SK-N-SH (cell line): ENCODE measurements around the gene PRDX5. TPM values are rescaled to one million over a fixed set of nuclear protein-coding genes. Genes with fewer than 3 reads are reported as not detected.

Source experiments
- CTCF ChIA-PET: fragments of 300-600, 350-600 bp; formaldehyde crosslinking; extraction: SDS; loops from one replicate; lab custom pipeline; 2021; lab: Yijun Ruan, JAX
- POLR2A ChIA-PET: fragments of 350-600 bp; sonication (Branson Sonifier 250); formaldehyde crosslinking; extraction: SDS; loops from one replicate; lab custom pipeline; 2020; ENCODE audit warnings: antibody characterized with exemption, inconsistent platforms; lab: Yijun Ruan, JAX
- DNase-seq: peaks from one replicate; pipeline ENCODE4 v3.0.0; 2012
- H2AFZ ChIP-seq: fragments of 200-600 bp; sonication (generic); 2 replicates; pipeline ENCODE4 v1.8.1; 2016; ENCODE audit warnings: antibody characterized with exemption, mild to moderate bottlenecking, low read depth
- H3F3A ChIP-seq: fragments of 200-600 bp; sonication (generic); replicated peaks from 2 replicates; pipeline ENCODE3; 2016; ENCODE audit warnings: antibody characterized with exemption, mild to moderate bottlenecking; ENCODE audit not compliant: insufficient read depth
- H3K27ac ChIP-seq, 2 experiments: fragments of 200-500 bp in 1 of 2; fragments of 200-600 bp in 1 of 2; sonication (Bioruptor generic) in 1 of 2; sonication (generic), shearing (Covaris generic) in 1 of 2; 2 replicates each; pipeline versions ENCODE4 v1.5.1 to v1.6.1; 2014 to 2016; ENCODE audit warnings: low read depth in 2 of 2, inconsistent platforms in 1 of 2, low read length in 1 of 2, mild to moderate bottlenecking in 1 of 2, mixed read lengths in 1 of 2
- H3K27me3 ChIP-seq: fragments of 200-600 bp; sonication (generic), shearing (Covaris generic); 2 replicates; pipeline ENCODE4 v1.6.1; 2016; ENCODE audit warnings: mixed run types; ENCODE audit not compliant: insufficient read depth
- H3K36me3 ChIP-seq, 2 experiments: fragments of 200-500 bp in 1 of 2; fragments of 200-600 bp in 1 of 2; sonication (Bioruptor generic) in 1 of 2; sonication (generic) in 1 of 2; replicated peaks in 1 of 2; 2 replicates each; pipeline versions ENCODE3 to v1.5.1; 2014 to 2016; ENCODE audit warnings: low read length in 1 of 2, mild to moderate bottlenecking in 1 of 2; ENCODE audit not compliant: insufficient read depth in 2 of 2, control insufficient read depth in 1 of 2
- H3K4me1 ChIP-seq, 2 experiments: fragments of 200-500 bp in 1 of 2; fragments of 200-600 bp in 1 of 2; sonication (Bioruptor generic) in 1 of 2; sonication (generic), shearing (Covaris generic) in 1 of 2; 2 replicates each; pipeline versions ENCODE4 v1.5.1 to v1.6.1; 2014 to 2016; ENCODE audit warnings: low read depth in 1 of 2, low read length in 1 of 2, mixed run types in 1 of 2; ENCODE audit not compliant: insufficient read depth in 2 of 2, control insufficient read depth in 1 of 2
- H3K4me2 ChIP-seq: fragments of 200-600 bp; sonication (generic), shearing (Covaris generic); 2 replicates; pipeline ENCODE4 v1.6.1; 2017; ENCODE audit warnings: mixed run types
- H3K4me3 ChIP-seq, 2 experiments: fragments of 200-500 bp in 1 of 2; fragments of 200-600 bp in 1 of 2; sonication (Bioruptor generic) in 1 of 2; sonication (generic), shearing (Covaris generic) in 1 of 2; 2 replicates each; pipeline versions ENCODE4 v1.5.1 to v1.8.1; 2014 to 2016; ENCODE audit warnings: low read depth in 2 of 2, inconsistent platforms in 1 of 2, low read length in 1 of 2, mild to moderate bottlenecking in 1 of 2, mixed read lengths in 1 of 2, moderate library complexity in 1 of 2
- H3K79me2 ChIP-seq: fragments of 200-600 bp; sonication (generic); 2 replicates; pipeline ENCODE4 v1.8.1; 2017; ENCODE audit warnings: mild to moderate bottlenecking; ENCODE audit not compliant: insufficient read depth
- H3K9ac ChIP-seq: fragments of 200-600 bp; sonication (generic); 2 replicates; pipeline ENCODE4 v1.6.1; 2017; ENCODE audit warnings: mixed run types
- H3K9me2 ChIP-seq: fragments of 200-600 bp; sonication (generic); 2 replicates; pipeline ENCODE4 v1.6.1; 2017; ENCODE audit warnings: mixed run types
- H3K9me3 ChIP-seq: fragments of 200-600 bp; sonication (generic); 2 replicates; pipeline ENCODE4 v1.6.1; 2017; ENCODE audit warnings: mixed run types, mild to moderate bottlenecking, moderate library complexity
- H4K20me1 ChIP-seq: fragments of 200-600 bp; sonication (generic); 2 replicates; pipeline ENCODE4 v1.6.1; 2017; ENCODE audit warnings: mild to moderate bottlenecking, mixed run types; ENCODE audit not compliant: insufficient read depth
- CHD2 ChIP-seq: fragments of 150-350 bp; IDR thresholded peaks from 2 replicates; pipeline ENCODE4 v1.6.1; 2018; ENCODE audit warnings: low read length; ENCODE audit not compliant: partially characterized antibody
- FOSL2 ChIP-seq: IDR thresholded peaks from 2 replicates; pipeline ENCODE4 v1.4.0; 2012; ENCODE audit warnings: low read depth, mild to moderate bottlenecking, moderate library complexity, borderline replicate concordance
- GABPA ChIP-seq: IDR thresholded peaks from 2 replicates; pipeline ENCODE4 v1.4.0; 2012; ENCODE audit warnings: low read depth, mild to moderate bottlenecking
- IRF3 ChIP-seq: fragments of 150-350 bp; IDR thresholded peaks from 2 replicates; pipeline ENCODE4 v1.6.1; 2016; ENCODE audit warnings: mild to moderate bottlenecking, low read depth, low read length
- MXI1 ChIP-seq: IDR thresholded peaks from 2 replicates; pipeline ENCODE4 v1.6.1; 2012; ENCODE audit warnings: mild to moderate bottlenecking, low read depth, low read length, improper control_type of control experiment
- PBX3 ChIP-seq: IDR thresholded peaks from 2 replicates; pipeline ENCODE4; 2012
- RAD21 ChIP-seq: IDR thresholded peaks from 2 replicates; pipeline ENCODE4 v1.6.1; 2012; ENCODE audit warnings: mild to moderate bottlenecking, low read length
- SIN3A ChIP-seq: IDR thresholded peaks from 2 replicates; pipeline ENCODE4 v1.6.1; 2012; ENCODE audit warnings: low read depth, mild to moderate bottlenecking, low read length, moderate library complexity, borderline replicate concordance
- SMC3 ChIP-seq: IDR thresholded peaks from 2 replicates; pipeline ENCODE4 v1.6.1; 2012; ENCODE audit warnings: low read depth, low read length, improper control_type of control experiment
- TEAD4 ChIP-seq: IDR thresholded peaks from 2 replicates; pipeline ENCODE4 v1.4.0; 2012; ENCODE audit warnings: mild to moderate bottlenecking, borderline replicate concordance; ENCODE audit not compliant: insufficient read depth
- USF2 ChIP-seq: fragments of 150-350 bp; IDR thresholded peaks from 2 replicates; pipeline ENCODE4 v1.6.1; 2017; ENCODE audit warnings: antibody characterized with exemption, low read length, low read depth, borderline replicate concordance
- WGBS: methylation state at CpG from one replicate; pipeline ENCODE4 v1.1.6; 2017; ENCODE audit warnings: low lambda C conversion rate; 5-methylcytosine and 5-hydroxymethylcytosine counted together
- polyA plus RNA-seq, 3 experiments: library from polyadenylated mRNA; depleted of rRNA; stranded (reverse); fragments of >200 nt; gene quantifications; 2 replicates each; pipeline ENCODE4 v1.2.3, GENCODE V29; 2012

PRDX5 gene
- polyA plus RNA-seq, 1 of the 3 experiments (the other 2 are of a cell fraction): 1,000 TPM

GRCh38 chr11:64349404-64349803 lies 31.5 kb downstream of the PRDX5 start (continued):
- TF ChIP-seq SMC3: no peak
- TF ChIP-seq CHD2: no peak
- TF ChIP-seq SIN3A: no peak
- TF ChIP-seq, all 33 proteins: peak for 0

GRCh38 chr11:64351136-64351631 lies 33.3 kb downstream of the PRDX5 start:
- H2AFZ ChIP-seq: no peak overlapping the region
- 92% methylated on average over 4 of the region's 18 CpGs for WGBS
- CTCF ChIA-PET: interaction anchor here (1.0 to 1.3 kb wide), 2 partner anchors 42 to 98 kb away, joined by 3 to 4 read pairs; no protein-coding TSS in a partner anchor

More at GRCh38 chr11:64351136-64351631, 33.3 kb downstream of the PRDX5 start:
- H4K20me1 ChIP-seq: no peaks in the 10 kb centered on the region
- H3K9ac ChIP-seq: no peak overlapping the region
- peaks cover 8% of the 10 kb centered on the region for H3F3A ChIP-seq
- no peak overlapping the region for H3K27ac ChIP-seq
- no peaks in the 10 kb centered on the region for H3K79me2 ChIP-seq
- H3K36me3 ChIP-seq: no peaks in the 10 kb centered on the region
- H3K4me1 ChIP-seq: peaks cover 0 to 6% of the 10 kb centered on the region in 2 experiments; a peak in 3 of 4 replicates
- H3K4me2 ChIP-seq: no peak overlapping the region
- DNase-seq: peak; percentile 32
- H3K4me3 ChIP-seq: no peak overlapping the region
- no peaks in the 10 kb centered on the region for H3K27me3 ChIP-seq
- TF ChIP-seq FOSL2: no peak
- no peak for TF ChIP-seq IRF3
- TF ChIP-seq PBX3: no peak
- TF ChIP-seq GABPA: no peak
- no peak for TF ChIP-seq CHD2
- no peak for TF ChIP-seq MXI1
- TF ChIP-seq RAD21: no peak
- no peak for TF ChIP-seq TEAD4
- no peak for TF ChIP-seq USF2
- H3K9me2 ChIP-seq: no peaks in the 10 kb centered on the region
- POLR2A ChIA-PET: no interaction called here
- no peaks in the 10 kb centered on the region for H3K9me3 ChIP-seq
